Ureter (tissue), 1 donor: ENCODE measurements around the gene TMPRSS15. TPM values are rescaled to one million over a fixed set of nuclear protein-coding genes. Genes with fewer than 3 reads are reported as not detected.

Experiments
- DNase-seq: peaks from one replicate; pipeline ENCODE4 v3.0.0-alpha.2; 2020; ENCODE audit warnings: low spot score
- total RNA-seq: library from RNA; stranded (reverse); gene quantifications from one replicate; pipeline ENCODE4 v1.2.4, GENCODE V29; 2023
- donor health status: DM: yes; HTN: yes; CAD: no.

The TMPRSS15 gene
- total RNA-seq, 1 donor from 2014 or later = not detected

GRCh38 chr21:18349468-18349867 lies 54.1 kb downstream of the TMPRSS15 start:
- no peak for DNase-seq

GRCh38 chr21:18340387-18340942 lies 63.1 kb downstream of the TMPRSS15 start:
- DNase-seq = no peak

- DNase-seq = no peak
These were observed 67.8 kb downstream of the TMPRSS15 start for GRCh38 chr21:18335651-18336236.

GRCh38 chr21:18334066-18334465 lies 69.5 kb downstream of the TMPRSS15 start:
- DNase-seq = no peak

- DNase-seq = no peak
These were observed 85.4 kb downstream of the TMPRSS15 start for GRCh38 chr21:18318156-18318555.

GRCh38 chr21:18298228-18298627 lies 105.4 kb downstream of the TMPRSS15 start:
- no peak for DNase-seq

- no peak for DNase-seq
These were observed 109.5 kb downstream of the TMPRSS15 start for GRCh38 chr21:18294100-18294499.

GRCh38 chr21:18289876-18290275 lies 113.7 kb downstream of the TMPRSS15 start:
- DNase-seq = no peak

GRCh38 chr21:18285379-18285778 lies 118.2 kb downstream of the TMPRSS15 start:
- DNase-seq = no peak

GRCh38 chr21:18275781-18276180 lies 127.8 kb downstream of the TMPRSS15 start:
- DNase-seq = no peak

GRCh38 chr21:18274370-18274769 lies 129.2 kb downstream of the TMPRSS15 start:
- no peak for DNase-seq

GRCh38 chr21:18273400-18273799 lies 130.2 kb downstream of the TMPRSS15 start:
- no peak for DNase-seq

GRCh38 chr21:18269856-18270255 lies 133.7 kb downstream of the TMPRSS15 start:
- DNase-seq = no peak

GRCh38 chr21:18268906-18269305 lies 134.7 kb downstream of the TMPRSS15 start:
- no peak for DNase-seq

GRCh38 chr21:18267496-18267895 lies 136.1 kb downstream of the TMPRSS15 start:
- no peak for DNase-seq

- no peak for DNase-seq
These were observed 137.6 kb downstream of the TMPRSS15 start for GRCh38 chr21:18265944-18266343.

GRCh38 chr21:18253799-18254198 lies 149.8 kb downstream of the TMPRSS15 start:
- DNase-seq = no peak

- no peak for DNase-seq
These were observed 150.4 kb downstream of the TMPRSS15 start for GRCh38 chr21:18253221-18253620.

- DNase-seq = no peak
These were observed 150.9 kb downstream of the TMPRSS15 start for GRCh38 chr21:18252680-18253079.

- no peak for DNase-seq
These were observed 151.3 kb downstream of the TMPRSS15 start for GRCh38 chr21:18252256-18252655.

GRCh38 chr21:18251065-18251464 lies 152.5 kb downstream of the TMPRSS15 start:
- no peak for DNase-seq

- no peak for DNase-seq
These were observed 153.9 kb downstream of the TMPRSS15 start for GRCh38 chr21:18249672-18250071.

GRCh38 chr21:18248171-18248570 lies 155.4 kb downstream of the TMPRSS15 start:
- DNase-seq = no peak

- DNase-seq = no peak
These were observed 158.1 kb downstream of the TMPRSS15 start for GRCh38 chr21:18245464-18245967.
